ENCODE data around the gene SRC.

GRCh38 chr20:37313546-37314091, 32.3 kb upstream of the SRC start:
- no peak for TF ChIP-seq POLR2AphosphoS5 (IDR thresholded peaks at IDR 0.05; ENCODE audit: low read depth, low read length)
- TF ChIP-seq CTCF (IDR thresholded peaks at IDR 0.05): no peak
- TF ChIP-seq SIN3A (IDR thresholded peaks at IDR 0.05; ENCODE audit: borderline replicate concordance, low read depth, low read length): no peak
- TF ChIP-seq NFIC (IDR thresholded peaks at IDR 0.05; ENCODE audit: borderline replicate concordance): no peak
- no peak for TF ChIP-seq TAF1 (IDR thresholded peaks at IDR 0.05; ENCODE audit: borderline replicate concordance, low read depth, low read length)

Measured in SK-N-SH (cell line).